DND-41 (cell line): ENCODE data around the gene CPN1.

ENCODE experiments used
- EZH2 ChIP-seq: IDR thresholded peaks from 3 replicates; pipeline ENCODE4 v1.6.1; 2012; ENCODE audit warnings: borderline replicate concordance, low read depth, mild to moderate bottlenecking, moderate library complexity, low read length, inconsistent platforms; ENCODE audit not compliant: severe bottlenecking
- TF ChIP-seq, protein P1 (sequence below): IDR thresholded peaks from 2 replicates; pipeline ENCODE4 v1.5.1; 2012; ENCODE audit warnings: borderline replicate concordance, low read length, moderate library complexity, mild to moderate bottlenecking; ENCODE audit not compliant: poor library complexity, severe bottlenecking; ENCODE audit errors: extremely low read depth

GRCh38 chr10:100061401-100061800, 20.3 kb downstream of the CPN1 start:
- no peak for TF ChIP-seq EZH2
- TF ChIP-seq, protein P1, sequence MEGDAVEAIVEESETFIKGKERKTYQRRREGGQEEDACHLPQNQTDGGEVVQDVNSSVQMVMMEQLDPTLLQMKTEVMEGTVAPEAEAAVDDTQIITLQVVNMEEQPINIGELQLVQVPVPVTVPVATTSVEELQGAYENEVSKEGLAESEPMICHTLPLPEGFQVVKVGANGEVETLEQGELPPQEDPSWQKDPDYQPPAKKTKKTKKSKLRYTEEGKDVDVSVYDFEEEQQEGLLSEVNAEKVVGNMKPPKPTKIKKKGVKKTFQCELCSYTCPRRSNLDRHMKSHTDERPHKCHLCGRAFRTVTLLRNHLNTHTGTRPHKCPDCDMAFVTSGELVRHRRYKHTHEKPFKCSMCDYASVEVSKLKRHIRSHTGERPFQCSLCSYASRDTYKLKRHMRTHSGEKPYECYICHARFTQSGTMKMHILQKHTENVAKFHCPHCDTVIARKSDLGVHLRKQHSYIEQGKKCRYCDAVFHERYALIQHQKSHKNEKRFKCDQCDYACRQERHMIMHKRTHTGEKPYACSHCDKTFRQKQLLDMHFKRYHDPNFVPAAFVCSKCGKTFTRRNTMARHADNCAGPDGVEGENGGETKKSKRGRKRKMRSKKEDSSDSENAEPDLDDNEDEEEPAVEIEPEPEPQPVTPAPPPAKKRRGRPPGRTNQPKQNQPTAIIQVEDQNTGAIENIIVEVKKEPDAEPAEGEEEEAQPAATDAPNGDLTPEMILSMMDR: no peak
